Kidney (tissue), 14 donors: ENCODE data around the gene FBXL20. TPM values are rescaled to one million over a fixed set of nuclear protein-coding genes. Genes with fewer than 3 reads are reported as not detected.

Experiments used
- DNase-seq, 5 donors: peaks; one replicate each; pipeline ENCODE4 v3.0.0-alpha.2; 2013 to 2020
- FAIRE-seq: peaks from 2 replicates; lab custom pipeline; 2012; peaks lifted over from hg19 to GRCh38; lab: Jason Lieb, UNC
- H3K27ac ChIP-seq, 2 donors: one replicate each; pipeline ENCODE4 v1.7.0; 2013; ENCODE audit warnings: low read depth in 2 of 2, low read length in 2 of 2, inconsistent platforms in 1 of 2
- H3K27me3 ChIP-seq: one replicate; pipeline ENCODE4 v1.7.1; 2013; ENCODE audit warnings: low read length, inconsistent platforms; ENCODE audit not compliant: control insufficient read depth, insufficient read depth
- H3K36me3 ChIP-seq, 3 donors: one replicate each; pipeline versions ENCODE4 v1.7.0 to v1.7.1; 2013; ENCODE audit warnings: low read length in 3 of 3, control low read depth in 1 of 3, inconsistent platforms in 1 of 3; ENCODE audit not compliant: insufficient read depth in 3 of 3, control insufficient read depth in 2 of 3
- H3K4me1 ChIP-seq, 3 donors: one replicate each; pipeline versions ENCODE4 v1.7.0 to v1.7.1; 2013; ENCODE audit warnings: low read length in 3 of 3, inconsistent platforms in 1 of 3, low read depth in 1 of 3; ENCODE audit not compliant: control insufficient read depth in 2 of 3, insufficient read depth in 2 of 3
- H3K4me3 ChIP-seq, 3 donors: one replicate each; pipeline versions ENCODE4 v1.7.0 to v1.8.1; 2013; ENCODE audit warnings: low read length in 3 of 3, control low read depth in 1 of 3, inconsistent platforms in 1 of 3
- H3K9ac ChIP-seq, 3 donors: one replicate each; pipeline versions ENCODE4 v1.7.0 to v1.7.1; 2013; ENCODE audit warnings: low read length in 3 of 3, control low read depth in 1 of 3, inconsistent platforms in 1 of 3
- H3K9me3 ChIP-seq, 3 donors: one replicate each; pipeline versions ENCODE4 v1.7.0 to v1.7.1; 2013; ENCODE audit warnings: low read length in 3 of 3, control low read depth in 1 of 3, inconsistent platforms in 1 of 3; ENCODE audit not compliant: control insufficient read depth in 2 of 3, insufficient read depth in 1 of 3
- intact Hi-C: fragments of 100-400 bp; cut with DNase I; formaldehyde crosslinking; loops from one replicate; pipeline ENCODE4 v1.11.1; 2022
- polyA plus RNA-seq: library from polyadenylated mRNA; stranded (reverse); fragments of 350-450 nt; fragmentation: Illumina TruSeq; extraction: RNeasy Lipid Tissue Mini Kit (QIAGEN cat#74804); gene quantifications from one replicate; pipeline ENCODE4 v1.2.3, GENCODE V29; 2014; ENCODE audit warnings: low read depth, low replicate concordance; ENCODE audit not compliant: insufficient read depth
- total RNA-seq: library from RNA; stranded (reverse); fragmentation: NEBNext Ultra II Directional; extraction: Animal tissue kit (Norgen Biotek cat#: 25700); gene quantifications from one replicate; pipeline ENCODE4 v1.2.1, GENCODE V29; 2021
- TF ChIP-seq, protein P1 (sequence below): IDR thresholded peaks from 3 replicates; pipeline ENCODE4 v1.5.1; 2012; ENCODE audit warnings: mild to moderate bottlenecking, moderate library complexity, borderline replicate concordance; ENCODE audit not compliant: insufficient read depth; ENCODE audit errors: extremely low read depth
- donor health status: control.
- donor health status: control.
- donor health status: control.
- donor health status: control.
- donor health status: control.
- donor health status: DM: yes; HTN: yes; CAD: no.
- donor health status: Normal renal cell carcinoma (clear cell type).

The FBXL20 gene
- total and polyA plus RNA-seq, 2 donors from 2014 or later: 3.2 to 16.1 TPM

GRCh38 chr17:39393736-39394135 lies 7.7 kb downstream of the FBXL20 start:
- FAIRE-seq (no peak), DNase-seq (no peak)
- no peaks in the 10 kb centered on the region for H3K4me1 ChIP-seq
- intact Hi-C loops: no loop called here
- H3K9me3 ChIP-seq: no peaks in the 10 kb centered on the region
- H3K36me3 ChIP-seq: no peaks in the 10 kb centered on the region
- no peaks in the 10 kb centered on the region for H3K27me3 ChIP-seq
- H3K9ac ChIP-seq: no peak overlapping the region
- H3K27ac ChIP-seq: no peak overlapping the region
- TF ChIP-seq, protein P1, sequence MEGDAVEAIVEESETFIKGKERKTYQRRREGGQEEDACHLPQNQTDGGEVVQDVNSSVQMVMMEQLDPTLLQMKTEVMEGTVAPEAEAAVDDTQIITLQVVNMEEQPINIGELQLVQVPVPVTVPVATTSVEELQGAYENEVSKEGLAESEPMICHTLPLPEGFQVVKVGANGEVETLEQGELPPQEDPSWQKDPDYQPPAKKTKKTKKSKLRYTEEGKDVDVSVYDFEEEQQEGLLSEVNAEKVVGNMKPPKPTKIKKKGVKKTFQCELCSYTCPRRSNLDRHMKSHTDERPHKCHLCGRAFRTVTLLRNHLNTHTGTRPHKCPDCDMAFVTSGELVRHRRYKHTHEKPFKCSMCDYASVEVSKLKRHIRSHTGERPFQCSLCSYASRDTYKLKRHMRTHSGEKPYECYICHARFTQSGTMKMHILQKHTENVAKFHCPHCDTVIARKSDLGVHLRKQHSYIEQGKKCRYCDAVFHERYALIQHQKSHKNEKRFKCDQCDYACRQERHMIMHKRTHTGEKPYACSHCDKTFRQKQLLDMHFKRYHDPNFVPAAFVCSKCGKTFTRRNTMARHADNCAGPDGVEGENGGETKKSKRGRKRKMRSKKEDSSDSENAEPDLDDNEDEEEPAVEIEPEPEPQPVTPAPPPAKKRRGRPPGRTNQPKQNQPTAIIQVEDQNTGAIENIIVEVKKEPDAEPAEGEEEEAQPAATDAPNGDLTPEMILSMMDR: no peak
- H3K4me3 ChIP-seq: no peak overlapping the region

- FAIRE-seq (no peak), DNase-seq (no peak)
- Histone ChIP-seq H3K27ac (no peak overlapping the region), H3K4me1 (no peaks in the 10 kb centered on the region), H3K27me3 (no peaks in the 10 kb centered on the region), H3K36me3 (no peaks in the 10 kb centered on the region), H3K9ac (no peak overlapping the region), H3K9me3 (no peaks in the 10 kb centered on the region), H3K4me3 (no peak overlapping the region)
- intact Hi-C loops: no loop called here
- TF ChIP-seq, protein P1: no peak
Measured at GRCh38 chr17:39391448-39391847, 10.0 kb downstream of the FBXL20 start.

DNA sequence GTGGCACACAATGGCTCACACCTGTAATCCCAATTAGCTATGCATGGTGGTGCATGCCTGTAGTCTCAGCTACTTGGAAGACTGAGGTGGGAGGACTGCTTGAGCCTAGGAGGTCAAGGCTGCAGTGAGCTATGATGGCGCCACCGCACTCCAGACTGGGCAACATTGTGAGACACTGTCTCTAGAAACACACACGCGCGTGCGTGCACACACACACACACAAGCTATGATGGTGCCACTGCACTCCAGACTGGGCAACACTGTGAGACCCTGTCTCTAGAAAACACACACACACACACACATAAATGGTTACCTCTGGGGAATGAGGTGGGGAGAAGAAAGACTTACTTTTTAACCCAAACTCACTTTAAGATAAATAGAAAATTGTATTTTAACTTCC lies 16.4 kb downstream of the FBXL20 start:
- FAIRE-seq (no peak), DNase-seq (no peak)
- no peaks in the 10 kb centered on the region for H3K27me3 ChIP-seq
- H3K27ac ChIP-seq: no peak overlapping the region
- no peaks in the 10 kb centered on the region for H3K4me1 ChIP-seq
- intact Hi-C loops: no loop called here
- H3K4me3 ChIP-seq: no peak overlapping the region
- H3K9me3 ChIP-seq: no peaks in the 10 kb centered on the region
- no peak overlapping the region for H3K9ac ChIP-seq
- H3K36me3 ChIP-seq: no peaks in the 10 kb centered on the region
- TF ChIP-seq, protein P1: no peak

- FAIRE-seq: no peak
- H3K36me3 ChIP-seq: no peaks in the 10 kb centered on the region
- TF ChIP-seq, protein P1: no peak
- no peaks in the 10 kb centered on the region for H3K9me3 ChIP-seq
- no peak overlapping the region for H3K9ac ChIP-seq
- H3K4me1 ChIP-seq: peaks cover 0 to 4% (median 0%) of the 10 kb centered on the region in 3 donors
- no peak for DNase-seq
- intact Hi-C loops: no loop called here
- H3K4me3 ChIP-seq: no peak overlapping the region
- H3K27me3 ChIP-seq: no peaks in the 10 kb centered on the region
- no peak overlapping the region for H3K27ac ChIP-seq
Measured at GRCh38 chr17:39380144-39380543, 21.3 kb downstream of the FBXL20 start.
